ENCODE results near the gene TBX18.
A peak's percentile ranks its signal among the peaks of the same experiment; 100 is the strongest.

Gene TBX18

DNA sequence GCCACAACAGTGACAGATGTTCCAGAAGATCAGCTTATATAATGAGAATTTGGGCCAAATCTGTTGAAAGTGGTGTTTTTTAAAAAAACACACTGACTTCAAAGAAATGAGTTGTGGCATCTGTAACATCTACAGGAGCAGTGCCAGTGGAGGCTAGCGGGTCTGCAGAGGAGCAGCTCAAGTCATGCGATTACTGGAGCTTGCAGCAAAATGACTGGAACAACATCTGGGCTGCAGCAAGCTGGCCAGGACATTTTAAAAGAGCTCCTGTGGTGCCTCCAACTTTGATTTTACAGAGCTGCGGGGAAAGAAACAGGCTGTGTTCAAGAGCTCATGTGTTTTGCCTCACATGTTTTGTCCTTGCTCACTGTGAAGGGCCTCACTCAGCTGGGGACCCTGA lies 57.2 kb downstream of the TBX18 start:
- no peak overlapping the region for H2BK120ac ChIP-seq (ENCODE audit: insufficient read depth, low read length, poor library complexity)
- peak overlapping the region; percentile 12 for H3K9ac ChIP-seq (ENCODE audit: low read length)
- H3K4me1 ChIP-seq (ENCODE audit: control insufficient read depth in 1 of 2, insufficient read depth in 2 of 2, low read length in 2 of 2) = no peaks in the 10 kb centered on the region
- H3K27ac ChIP-seq (ENCODE audit: low read depth, low read length) = no peak overlapping the region
- H3K79me2 ChIP-seq (ENCODE audit: control insufficient read depth, insufficient read depth, low read length, poor library complexity) = no peaks in the 10 kb centered on the region
- no peak overlapping the region for H3K4me2 ChIP-seq (ENCODE audit: low read length)
- H2AK5ac ChIP-seq (ENCODE audit: low read length) = no peak overlapping the region
- H2BK5ac ChIP-seq (ENCODE audit: low read depth, low read length, poor library complexity) = no peak overlapping the region
- H3K4ac ChIP-seq (ENCODE audit: low read depth, low read length) = no peak overlapping the region
- no peak overlapping the region for H3K14ac ChIP-seq (ENCODE audit: low read length)
- no peak overlapping the region for H4K8ac ChIP-seq (ENCODE audit: low read depth, low read length)
- H2AFZ ChIP-seq (ENCODE audit: insufficient read depth, low read length, poor library complexity) = no peak overlapping the region
- no peak overlapping the region for H4K12ac ChIP-seq (ENCODE audit: low read depth, low read length)
- no peak for DNase-seq
- H3K23ac ChIP-seq (ENCODE audit: low read length) = no peak overlapping the region
- no peak overlapping the region for H2BK12ac ChIP-seq (ENCODE audit: low read length)
- no peak overlapping the region for H3K4me3 ChIP-seq (ENCODE audit: low read depth, low read length)
- no peaks in the 10 kb centered on the region for H3K27me3 ChIP-seq (ENCODE audit: insufficient read depth, low read length)
- no peaks in the 10 kb centered on the region for H3K79me1 ChIP-seq (ENCODE audit: low read length)
- H3K18ac ChIP-seq (ENCODE audit: low read length) = no peak overlapping the region
- H3K36me3 ChIP-seq (ENCODE audit: control insufficient read depth in 1 of 2, insufficient read depth in 2 of 2, low read length in 2 of 2) = no peaks in the 10 kb centered on the region
- no CpG with 5 or more reads among the region's 3 CpGs for WGBS (ENCODE audit: extremely low coverage, insufficient coverage, insufficient read length)
- peaks cover 3% of the 10 kb centered on the region for H3K9me3 ChIP-seq (ENCODE audit: insufficient read depth, low read depth, low read length)
- H4K91ac ChIP-seq (ENCODE audit: low read depth, low read length) = no peak overlapping the region

DNA sequence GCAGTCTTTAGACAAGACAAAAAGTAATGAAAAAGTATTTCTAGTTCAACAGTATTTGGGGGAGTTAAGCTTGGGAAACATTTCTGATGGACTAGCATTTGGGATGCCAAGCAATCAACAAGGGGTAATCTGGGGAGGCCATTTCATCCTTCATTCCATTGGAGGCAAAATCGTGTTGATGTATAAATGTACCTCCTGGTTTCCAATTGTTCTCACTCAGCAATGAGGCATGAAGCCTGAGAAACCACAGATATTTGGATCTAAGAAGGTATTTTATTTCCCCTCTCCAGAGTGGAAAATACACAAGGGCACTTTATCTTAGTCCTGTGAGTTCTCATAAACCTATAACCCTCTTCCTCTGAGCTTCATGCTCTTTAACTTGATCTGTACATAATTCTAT lies 68.2 kb downstream of the TBX18 start:
- no peaks in the 10 kb centered on the region for H3K79me2 ChIP-seq (ENCODE audit: control insufficient read depth, insufficient read depth, low read length, poor library complexity)
- no peak overlapping the region for H2BK5ac ChIP-seq (ENCODE audit: low read depth, low read length, poor library complexity)
- no peak overlapping the region for H3K27ac ChIP-seq (ENCODE audit: low read depth, low read length)
- no peak overlapping the region for H4K91ac ChIP-seq (ENCODE audit: low read depth, low read length)
- H3K4me2 ChIP-seq (ENCODE audit: low read length) = no peak overlapping the region
- H3K9ac ChIP-seq (ENCODE audit: low read length) = no peak overlapping the region
- H3K23ac ChIP-seq (ENCODE audit: low read length) = no peak overlapping the region
- H2BK12ac ChIP-seq (ENCODE audit: low read length) = no peak overlapping the region
- H3K27me3 ChIP-seq (ENCODE audit: insufficient read depth, low read length) = no peaks in the 10 kb centered on the region
- no peak overlapping the region for H2AFZ ChIP-seq (ENCODE audit: insufficient read depth, low read length, poor library complexity)
- H3K14ac ChIP-seq (ENCODE audit: low read length) = no peak overlapping the region
- no peak overlapping the region for H3K18ac ChIP-seq (ENCODE audit: low read length)
- no peak overlapping the region for H4K12ac ChIP-seq (ENCODE audit: low read depth, low read length)
- no peaks in the 10 kb centered on the region for H3K4me1 ChIP-seq (ENCODE audit: control insufficient read depth in 1 of 2, insufficient read depth in 2 of 2, low read length in 2 of 2)
- no peaks in the 10 kb centered on the region for H3K79me1 ChIP-seq (ENCODE audit: low read length)
- H2AK5ac ChIP-seq (ENCODE audit: low read length) = no peak overlapping the region
- H3K36me3 ChIP-seq (ENCODE audit: control insufficient read depth in 1 of 2, insufficient read depth in 2 of 2, low read length in 2 of 2) = no peaks in the 10 kb centered on the region
- H3K4me3 ChIP-seq (ENCODE audit: low read depth, low read length) = no peak overlapping the region
- H4K8ac ChIP-seq (ENCODE audit: low read depth, low read length) = no peak overlapping the region
- peaks cover 2% of the 10 kb centered on the region for H3K9me3 ChIP-seq (ENCODE audit: insufficient read depth, low read depth, low read length)
- DNase-seq = no peak
- no peak overlapping the region for H2BK120ac ChIP-seq (ENCODE audit: insufficient read depth, low read length, poor library complexity)
- no peak overlapping the region for H3K4ac ChIP-seq (ENCODE audit: low read depth, low read length)
- no CpG with 5 or more reads among the region's 1 CpG for WGBS (ENCODE audit: extremely low coverage, insufficient coverage, insufficient read length)

GRCh38 chr6:84691978-84692623 lies 72.3 kb downstream of the TBX18 start:
- Histone ChIP-seq H3K36me3 (ENCODE audit: control insufficient read depth in 1 of 2, insufficient read depth in 2 of 2, low read length in 2 of 2) (no peaks in the 10 kb centered on the region), H4K12ac (ENCODE audit: low read depth, low read length) (no peak overlapping the region), H4K91ac (ENCODE audit: low read depth, low read length) (no peak overlapping the region), H3K27me3 (ENCODE audit: insufficient read depth, low read length) (no peaks in the 10 kb centered on the region), H3K79me1 (ENCODE audit: low read length) (no peaks in the 10 kb centered on the region), H3K4me2 (ENCODE audit: low read length) (no peak overlapping the region), H4K8ac (ENCODE audit: low read depth, low read length) (no peak overlapping the region), H3K4me1 (ENCODE audit: control insufficient read depth in 1 of 2, insufficient read depth in 2 of 2, low read length in 2 of 2) (no peaks in the 10 kb centered on the region), H3K14ac (ENCODE audit: low read length) (no peak overlapping the region), H3K23ac (ENCODE audit: low read length) (peak overlapping the region; percentile 17), H3K4me3 (ENCODE audit: low read depth, low read length) (no peak overlapping the region), H2BK120ac (ENCODE audit: insufficient read depth, low read length, poor library complexity) (no peak overlapping the region), H3K9ac (ENCODE audit: low read length) (no peak overlapping the region), H3K18ac (ENCODE audit: low read length) (no peak overlapping the region), H2AFZ (ENCODE audit: insufficient read depth, low read length, poor library complexity) (no peak overlapping the region), H2BK12ac (ENCODE audit: low read length) (no peak overlapping the region), H2BK5ac (ENCODE audit: low read depth, low read length, poor library complexity) (no peak overlapping the region), H2AK5ac (ENCODE audit: low read length) (no peak overlapping the region), H3K79me2 (ENCODE audit: control insufficient read depth, insufficient read depth, low read length, poor library complexity) (no peaks in the 10 kb centered on the region), H3K27ac (ENCODE audit: low read depth, low read length) (no peak overlapping the region), H3K9me3 (ENCODE audit: insufficient read depth, low read depth, low read length) (no peaks in the 10 kb centered on the region), H3K4ac (ENCODE audit: low read depth, low read length) (no peak overlapping the region)
- DNase-seq = no peak
- no CpG with 5 or more reads among the region's 2 CpGs for WGBS (ENCODE audit: extremely low coverage, insufficient coverage, insufficient read length)

- H2AK5ac ChIP-seq (ENCODE audit: low read length) = no peak overlapping the region
- no peak overlapping the region for H3K27ac ChIP-seq (ENCODE audit: low read depth, low read length)
- no peak overlapping the region for H3K4me2 ChIP-seq (ENCODE audit: low read length)
- no peak overlapping the region for H2BK5ac ChIP-seq (ENCODE audit: low read depth, low read length, poor library complexity)
- no peak overlapping the region for H2BK120ac ChIP-seq (ENCODE audit: insufficient read depth, low read length, poor library complexity)
- H3K23ac ChIP-seq (ENCODE audit: low read length) = no peak overlapping the region
- no peaks in the 10 kb centered on the region for H3K79me1 ChIP-seq (ENCODE audit: low read length)
- no peak overlapping the region for H3K14ac ChIP-seq (ENCODE audit: low read length)
- no CpG with 5 or more reads among the region's 7 CpGs for WGBS (ENCODE audit: extremely low coverage, insufficient coverage, insufficient read length)
- H3K18ac ChIP-seq (ENCODE audit: low read length) = no peak overlapping the region
- H3K4ac ChIP-seq (ENCODE audit: low read depth, low read length) = no peak overlapping the region
- H3K36me3 ChIP-seq (ENCODE audit: control insufficient read depth in 1 of 2, insufficient read depth in 2 of 2, low read length in 2 of 2) = no peaks in the 10 kb centered on the region
- H3K79me2 ChIP-seq (ENCODE audit: control insufficient read depth, insufficient read depth, low read length, poor library complexity) = no peaks in the 10 kb centered on the region
- no peak overlapping the region for H2BK12ac ChIP-seq (ENCODE audit: low read length)
- no peak overlapping the region for H3K9ac ChIP-seq (ENCODE audit: low read length)
- H3K9me3 ChIP-seq (ENCODE audit: insufficient read depth, low read depth, low read length) = no peaks in the 10 kb centered on the region
- H4K12ac ChIP-seq (ENCODE audit: low read depth, low read length) = no peak overlapping the region
- H4K8ac ChIP-seq (ENCODE audit: low read depth, low read length) = no peak overlapping the region
- no peak overlapping the region for H3K4me3 ChIP-seq (ENCODE audit: low read depth, low read length)
- no peak overlapping the region for H2AFZ ChIP-seq (ENCODE audit: insufficient read depth, low read length, poor library complexity)
- no peak for DNase-seq
- no peak overlapping the region for H4K91ac ChIP-seq (ENCODE audit: low read depth, low read length)
- H3K27me3 ChIP-seq (ENCODE audit: insufficient read depth, low read length) = no peaks in the 10 kb centered on the region
- H3K4me1 ChIP-seq (ENCODE audit: control insufficient read depth in 1 of 2, insufficient read depth in 2 of 2, low read length in 2 of 2) = no peaks in the 10 kb centered on the region
Observed at GRCh38 chr6:84688141-84688873, 76.1 kb downstream of the TBX18 start.

All from trophoblast cell (in vitro differentiated cells and primary cell).